ENCODE data around the gene TNS1. TPM values are rescaled to one million over a fixed set of nuclear protein-coding genes. Genes with fewer than 3 reads are reported as not detected.

TNS1 gene
- total RNA-seq, 1 donor from 2014 or later = 7.9 TPM

GRCh38 chr2:218005486-218005885, 2.7 kb upstream of the TNS1 start:
- no peak for DNase-seq (ENCODE audit: low spot score, unreplicated experiment)
- Mint-ChIP-seq H3K27ac (no peak overlapping the region), H3K4me3 (ENCODE audit: low read depth) (no peak overlapping the region), H3K27me3 (peaks cover 49% of the 10 kb centered on the region), H3K4me1 (ENCODE audit: low read depth) (peaks cover 5% of the 10 kb centered on the region), H3K9me3 (ENCODE audit: low read depth) (no peaks in the 10 kb centered on the region), H3K36me3 (ENCODE audit: insufficient read depth) (no peaks in the 10 kb centered on the region)
- no peak for TF ChIP-seq CTCF (IDR thresholded peaks at IDR 0.05; ENCODE audit: unreplicated experiment)

GRCh38 chr2:218005028-218005427, 2.2 kb upstream of the TNS1 start:
- DNase-seq (ENCODE audit: low spot score, unreplicated experiment) = no peak
- no peaks in the 10 kb centered on the region for H3K36me3 Mint-ChIP-seq (ENCODE audit: insufficient read depth)
- no peak overlapping the region for H3K4me3 Mint-ChIP-seq (ENCODE audit: low read depth)
- no peak for TF ChIP-seq CTCF (IDR thresholded peaks at IDR 0.05; ENCODE audit: unreplicated experiment)
- H3K9me3 Mint-ChIP-seq (ENCODE audit: low read depth) = no peaks in the 10 kb centered on the region
- peaks cover 5% of the 10 kb centered on the region for H3K4me1 Mint-ChIP-seq (ENCODE audit: low read depth)
- H3K27ac Mint-ChIP-seq = no peak overlapping the region
- peaks cover 49% of the 10 kb centered on the region for H3K27me3 Mint-ChIP-seq

GRCh38 chr2:218003981-218004419, 1.2 kb upstream of the TNS1 start:
- Mint-ChIP-seq H3K27me3 (peaks cover 44% of the 10 kb centered on the region), H3K4me1 (ENCODE audit: low read depth) (peaks cover 3% of the 10 kb centered on the region), H3K36me3 (ENCODE audit: insufficient read depth) (no peaks in the 10 kb centered on the region), H3K27ac (no peak overlapping the region), H3K9me3 (ENCODE audit: low read depth) (no peaks in the 10 kb centered on the region), H3K4me3 (ENCODE audit: low read depth) (no peak overlapping the region)
- TF ChIP-seq CTCF (IDR thresholded peaks at IDR 0.05; ENCODE audit: unreplicated experiment) = no peak
- no peak for DNase-seq (ENCODE audit: low spot score, unreplicated experiment)

- Mint-ChIP-seq H3K9me3 (ENCODE audit: low read depth) (no peaks in the 10 kb centered on the region), H3K27ac (no peak overlapping the region), H3K4me1 (ENCODE audit: low read depth) (peaks cover 3% of the 10 kb centered on the region), H3K36me3 (ENCODE audit: insufficient read depth) (no peaks in the 10 kb centered on the region), H3K4me3 (ENCODE audit: low read depth) (no peak overlapping the region), H3K27me3 (peaks cover 38% of the 10 kb centered on the region)
- no peak for TF ChIP-seq CTCF (IDR thresholded peaks at IDR 0.05; ENCODE audit: unreplicated experiment)
- no peak for DNase-seq (ENCODE audit: low spot score, unreplicated experiment)
Observed at GRCh38 chr2:218003281-218003944, 618 bp upstream of the TNS1 start.

GRCh38 chr2:218002143-218002844, 501 bp downstream of the TNS1 start:
- no peak overlapping the region for H3K4me3 Mint-ChIP-seq (ENCODE audit: low read depth)
- H3K9me3 Mint-ChIP-seq (ENCODE audit: low read depth) = no peaks in the 10 kb centered on the region
- TF ChIP-seq CTCF (IDR thresholded peaks at IDR 0.05; ENCODE audit: unreplicated experiment) = no peak
- no peak for DNase-seq (ENCODE audit: low spot score, unreplicated experiment)
- no peak overlapping the region for H3K27ac Mint-ChIP-seq
- peaks cover 36% of the 10 kb centered on the region for H3K27me3 Mint-ChIP-seq
- H3K36me3 Mint-ChIP-seq (ENCODE audit: insufficient read depth) = no peaks in the 10 kb centered on the region
- H3K4me1 Mint-ChIP-seq (ENCODE audit: low read depth) = peaks cover 3% of the 10 kb centered on the region
